Right lobe of liver (tissue), 6 donors: ENCODE data around the gene XRRA1. TPM values are rescaled to one million over a fixed set of nuclear protein-coding genes. Genes with fewer than 3 reads are reported as not detected.
A peak's percentile ranks its signal among the peaks of the same experiment; 100 is the strongest.

Experiments used
- ATAC-seq, 4 donors: fragments of 200-7000 bp; cut with Tn5 transposase; one replicate each; pipeline ENCODE4 v1.9.1; 2020; ENCODE audit warnings: mild to moderate bottlenecking in 4 of 4, moderate library complexity in 4 of 4
- DNase-seq, 3 donors: peaks; one replicate each; pipeline ENCODE4 v3.0.0-alpha.2; 2020
- H3K27ac ChIP-seq, 3 donors: fragments of 200-600 bp; one replicate each; pipeline ENCODE4 v1.8.0; 2022
- H3K27me3 ChIP-seq, 2 donors: fragments of 200-600 bp; one replicate each; pipeline ENCODE4 v1.8.0; 2022
- H3K36me3 ChIP-seq, 4 donors: fragments of 200-600 bp; sonication (generic) in 1 of 4; one replicate each; pipeline versions ENCODE4 v1.5.1 to v1.8.0; 2017 to 2022; ENCODE audit warnings: control low read depth in 1 of 4
- H3K4me1 ChIP-seq, 4 donors: fragments of 200-600 bp; sonication (generic) in 1 of 4; one replicate each; pipeline versions ENCODE4 v1.5.1 to v1.8.0; 2017 to 2022; ENCODE audit warnings: control low read depth in 1 of 4
- H3K4me3 ChIP-seq, 3 donors: fragments of 200-600 bp; one replicate each; pipeline ENCODE4 v1.8.0; 2022
- H3K9me3 ChIP-seq, 4 donors: fragments of 200-600 bp; sonication (generic) in 1 of 4; one replicate each; pipeline versions ENCODE4 v1.5.1 to v1.8.0; 2017 to 2022; ENCODE audit warnings: control low read depth in 1 of 4
- CTCF ChIP-seq, 4 donors: fragments of 200-600 bp in 3 of 4; fragments of 450-650 bp in 1 of 4; IDR thresholded peaks; one replicate each; pipeline versions ENCODE4 v1.5.1 to v1.8.0; 2016 to 2022; ENCODE audit warnings: antibody characterized with exemption in 4 of 4, mild to moderate bottlenecking in 2 of 4
- POLR2A ChIP-seq: fragments of 450-650 bp; IDR thresholded peaks from one replicate; pipeline ENCODE4 v1.6.1; 2017; ENCODE audit warnings: antibody characterized with exemption, mild to moderate bottlenecking
- WGBS: methylation state at CpG from one replicate; pipeline ENCODE4 v1.1.6; 2018; ENCODE audit warnings: low coverage, low lambda C conversion rate; ENCODE audit not compliant: insufficient coverage; ENCODE audit errors: missing lambda C conversion rate; 5-methylcytosine and 5-hydroxymethylcytosine counted together
- intact Hi-C, 2 donors: fragments of 100-400 bp; cut with DNase I; formaldehyde crosslinking; loops; one replicate each; pipeline versions ENCODE4 v1.11.2 to v1.14.1; 2022
- total RNA-seq, 6 experiments: library from RNA; depleted of rRNA in 2 of 6; stranded (reverse); fragments of >200 nt in 2 of 6; fragmentation: NEBNext Ultra II Directional in 3 of 6; extraction: Animal tissue kit (Norgen Biotek cat#: 25700) in 3 of 6; gene quantifications; one replicate each; pipeline versions ENCODE4 v1.1.0 to v1.2.4, GENCODE V29; 2016 to 2023
- donor health status: DM: no; HTN: yes; CAD: no.
- donor health status: DM: no; HTN: no; CAD: no.
- donor health status: DM: no; HTN: no; CAD: no.
- donor health status: DM: no; HTN: yes; CAD: no.
- donor health status: DM: no; HTN: yes; CAD: no.

Gene XRRA1
- total RNA-seq, 6 experiments from 2014 or later = 4.7 to 15.7 (median 8.0) TPM

- no peak for DNase-seq
- Histone ChIP-seq H3K27ac (no peak overlapping the region), H3K4me1 (peaks cover 0 to 6% (median 2%) of the 10 kb centered on the region in 4 donors), H3K9me3 (no peaks in the 10 kb centered on the region), H3K4me3 (no peak overlapping the region), H3K36me3 (no peaks in the 10 kb centered on the region), H3K27me3 (no peaks in the 10 kb centered on the region)
- intact Hi-C loops = no loop called here
- 83% methylated on average over 1 of the region's 1 CpG for WGBS
- TF ChIP-seq POLR2A = no peak
- peak in 1 of 4 donors; percentile 30 for ATAC-seq
Measured at GRCh38 chr11:74820763-74821162, 128.1 kb downstream of the XRRA1 start.

- Histone ChIP-seq H3K36me3 (no peaks in the 10 kb centered on the region), H3K4me3 (no peak overlapping the region), H3K4me1 (peaks cover 0 to 6% (median 2%) of the 10 kb centered on the region in 4 donors), H3K27ac (no peak overlapping the region), H3K27me3 (no peaks in the 10 kb centered on the region), H3K9me3 (no peaks in the 10 kb centered on the region)
- TF ChIP-seq POLR2A = no peak
- no peak for TF ChIP-seq CTCF (IDR thresholded peaks at IDR 0.05)
- DNase-seq (no peak), ATAC-seq (no peak)
- intact Hi-C loops = no loop called here
- WGBS = 100% methylated on average over 1 of the region's 1 CpG
Measured at GRCh38 chr11:74819400-74819799, 129.5 kb downstream of the XRRA1 start.

- no peaks in the 10 kb centered on the region for H3K27me3 ChIP-seq
- DNase-seq (no peak), ATAC-seq (no peak)
- 77% methylated on average over 3 of the region's 3 CpGs for WGBS
- no peaks in the 10 kb centered on the region for H3K36me3 ChIP-seq
- intact Hi-C loops = no loop called here
- no peak overlapping the region for H3K4me3 ChIP-seq
- TF ChIP-seq POLR2A (no peak), CTCF (IDR thresholded peaks at IDR 0.05) (no peak)
- no peaks in the 10 kb centered on the region for H3K9me3 ChIP-seq
- no peak overlapping the region for H3K27ac ChIP-seq
- peaks cover 0 to 6% (median 2%) of the 10 kb centered on the region in 4 donors for H3K4me1 ChIP-seq
Measured at GRCh38 chr11:74818283-74818946, 130.5 kb downstream of the XRRA1 start.

- Histone ChIP-seq H3K4me1 (no peaks in the 10 kb centered on the region), H3K4me3 (no peak overlapping the region), H3K36me3 (no peaks in the 10 kb centered on the region), H3K9me3 (no peaks in the 10 kb centered on the region), H3K27me3 (no peaks in the 10 kb centered on the region), H3K27ac (no peak overlapping the region)
- intact Hi-C loops = no loop called here
- TF ChIP-seq POLR2A (no peak), CTCF (IDR thresholded peaks at IDR 0.05) (no peak)
- WGBS = 84% methylated on average over 2 of the region's 2 CpGs
- no peak for DNase-seq
- no peak for ATAC-seq
Measured at GRCh38 chr11:74816664-74817063, 132.2 kb downstream of the XRRA1 start.

GRCh38 chr11:74815966-74816365 is 132.9 kb downstream of the XRRA1 start:
- no peak overlapping the region for H3K27ac ChIP-seq
- H3K4me3 ChIP-seq = no peak overlapping the region
- WGBS = 85% methylated on average over 3 of the region's 3 CpGs
- ATAC-seq (no peak), DNase-seq (no peak)
- intact Hi-C loops = no loop called here
- H3K4me1 ChIP-seq = no peaks in the 10 kb centered on the region
- no peaks in the 10 kb centered on the region for H3K36me3 ChIP-seq
- no peaks in the 10 kb centered on the region for H3K27me3 ChIP-seq
- H3K9me3 ChIP-seq = no peaks in the 10 kb centered on the region
- TF ChIP-seq POLR2A = no peak
- TF ChIP-seq CTCF (IDR thresholded peaks at IDR 0.05) = no peak
